Lower leg skin (tissue), 4 donors: ENCODE data around the gene FTO. TPM values are rescaled to one million over a fixed set of nuclear protein-coding genes. Genes with fewer than 3 reads are reported as not detected.

Experiments
- DNase-seq, 2 donors: peaks; one replicate each; pipeline ENCODE4 v3.0.0-alpha.2; 2019; ENCODE audit warnings: low spot score in 2 of 2
- H3K4me3 ChIP-seq: fragments of 200-600 bp; sonication (generic); 2 replicates; pipeline ENCODE4 v1.5.1; 2017; ENCODE audit warnings: mild to moderate bottlenecking, low read depth; ENCODE audit not compliant: poor library complexity, severe bottlenecking
- POLR2A ChIP-seq, 2 donors: fragments of 450-650 bp; IDR thresholded peaks; one replicate each; pipeline ENCODE4 v1.6.1; 2016 to 2017; ENCODE audit warnings: antibody characterized with exemption in 2 of 2, mild to moderate bottlenecking in 1 of 2, moderate library complexity in 1 of 2
- WGBS, 2 donors: methylation state at CpG; one replicate each; pipeline ENCODE4 v1.1.5; 2018; 5-methylcytosine and 5-hydroxymethylcytosine counted together
- intact Hi-C: fragments of 100-400 bp; cut with DNase I; formaldehyde crosslinking; loops from one replicate; pipeline ENCODE4 v1.15.0; 2023; ENCODE audit warnings: low total_unique reads
- total RNA-seq, 4 donors: library from RNA; depleted of rRNA; stranded (reverse); fragments of >200 nt; gene quantifications; one replicate each; pipeline ENCODE4 v1.1.0, GENCODE V29; 2016
- TF ChIP-seq, protein P1 (sequence below), 3 donors: fragments of 450-650 bp; IDR thresholded peaks; one replicate each; pipeline ENCODE4 v1.5.1; 2016; ENCODE audit warnings: antibody characterized with exemption in 3 of 3, mild to moderate bottlenecking in 3 of 3, moderate library complexity in 2 of 3

Gene FTO
- total RNA-seq, 4 donors from 2014 or later = 61.2 to 88.2 (median 64.1) TPM

DNA sequence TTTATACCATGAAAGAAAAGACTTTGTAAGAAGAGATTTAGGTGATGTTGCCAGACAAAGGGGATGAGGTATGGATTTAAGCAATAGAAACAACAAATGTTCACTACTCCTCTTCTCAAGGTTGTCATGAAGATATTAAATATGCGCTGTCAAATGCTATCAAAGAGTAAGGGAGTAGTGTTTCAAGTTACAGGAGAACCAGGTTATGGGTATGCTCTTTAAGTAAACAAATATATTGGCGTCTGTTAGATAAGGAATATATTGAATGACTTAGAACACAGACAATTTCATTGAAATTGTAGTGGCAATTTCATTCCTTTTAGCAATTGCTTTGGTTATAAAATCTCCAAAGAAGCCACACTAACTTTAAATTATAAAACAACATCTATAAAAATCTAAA lies 229.0 kb downstream of the FTO start:
- no peak for TF ChIP-seq POLR2A (IDR thresholded peaks at IDR 0.05)
- TF ChIP-seq, protein P1, sequence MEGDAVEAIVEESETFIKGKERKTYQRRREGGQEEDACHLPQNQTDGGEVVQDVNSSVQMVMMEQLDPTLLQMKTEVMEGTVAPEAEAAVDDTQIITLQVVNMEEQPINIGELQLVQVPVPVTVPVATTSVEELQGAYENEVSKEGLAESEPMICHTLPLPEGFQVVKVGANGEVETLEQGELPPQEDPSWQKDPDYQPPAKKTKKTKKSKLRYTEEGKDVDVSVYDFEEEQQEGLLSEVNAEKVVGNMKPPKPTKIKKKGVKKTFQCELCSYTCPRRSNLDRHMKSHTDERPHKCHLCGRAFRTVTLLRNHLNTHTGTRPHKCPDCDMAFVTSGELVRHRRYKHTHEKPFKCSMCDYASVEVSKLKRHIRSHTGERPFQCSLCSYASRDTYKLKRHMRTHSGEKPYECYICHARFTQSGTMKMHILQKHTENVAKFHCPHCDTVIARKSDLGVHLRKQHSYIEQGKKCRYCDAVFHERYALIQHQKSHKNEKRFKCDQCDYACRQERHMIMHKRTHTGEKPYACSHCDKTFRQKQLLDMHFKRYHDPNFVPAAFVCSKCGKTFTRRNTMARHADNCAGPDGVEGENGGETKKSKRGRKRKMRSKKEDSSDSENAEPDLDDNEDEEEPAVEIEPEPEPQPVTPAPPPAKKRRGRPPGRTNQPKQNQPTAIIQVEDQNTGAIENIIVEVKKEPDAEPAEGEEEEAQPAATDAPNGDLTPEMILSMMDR (IDR thresholded peaks at IDR 0.05) = no peak
- intact Hi-C loops = loop anchor here (2.0 kb wide), 1 partner anchor 56 kb away; no protein-coding TSS in a partner anchor
- WGBS, 2 donors = 95 to 100% methylated on average over 2 of the region's 2 CpGs
- DNase-seq = no peak
- no peak overlapping the region for H3K4me3 ChIP-seq

DNA sequence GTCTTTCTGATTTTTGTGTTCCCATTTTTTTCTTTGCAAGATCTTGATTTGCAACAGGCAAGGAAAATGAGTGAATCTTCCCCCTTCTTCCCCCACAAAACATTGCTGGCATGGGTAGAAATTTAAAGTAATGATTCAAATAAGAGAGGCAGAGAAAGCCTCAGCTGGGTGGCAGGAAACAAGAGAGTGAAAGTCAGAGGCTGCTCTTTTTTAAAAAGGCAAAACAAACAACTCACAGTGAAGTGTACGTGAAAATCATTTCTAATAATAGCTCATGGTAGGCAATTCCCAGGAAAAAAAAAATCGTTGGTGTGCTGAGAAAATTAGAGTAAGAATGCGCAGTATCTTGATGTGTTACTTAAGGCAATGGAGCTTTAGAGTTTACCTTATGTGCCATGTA lies 229.5 kb downstream of the FTO start:
- no peak for DNase-seq
- H3K4me3 ChIP-seq = no peak overlapping the region
- 69 to 72% methylated on average over 3 of the region's 3 CpGs for WGBS, 2 donors
- intact Hi-C loops = loop anchor here (2.0 kb wide), 1 partner anchor 55 kb away; no protein-coding TSS in a partner anchor
- TF ChIP-seq, protein P1 (IDR thresholded peaks at IDR 0.05) = no peak
- TF ChIP-seq POLR2A (IDR thresholded peaks at IDR 0.05) = no peak

DNA sequence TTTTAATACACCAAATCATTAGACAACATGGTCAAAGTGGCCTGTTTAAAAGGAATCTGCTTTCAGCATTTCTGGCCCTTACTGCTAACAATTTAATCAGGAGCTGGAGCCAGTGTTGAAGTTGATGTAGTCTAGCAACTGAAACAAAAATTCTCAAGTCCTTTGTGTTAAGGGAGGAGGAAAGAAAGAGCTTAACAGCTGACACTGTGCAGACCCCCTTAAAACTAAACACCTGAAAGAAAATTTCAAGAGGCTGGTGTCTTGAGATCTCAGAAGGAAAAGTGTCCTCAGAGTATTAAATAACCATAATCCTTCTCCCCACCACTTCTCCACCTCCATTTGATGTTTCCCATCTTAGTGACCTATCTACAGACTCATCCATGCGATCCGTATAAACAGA lies 232.1 kb downstream of the FTO start:
- WGBS, 2 donors = 89 to 96% methylated on average over 2 of the region's 2 CpGs
- no peak overlapping the region for H3K4me3 ChIP-seq
- TF ChIP-seq, protein P1 (IDR thresholded peaks at IDR 0.05) = no peak
- TF ChIP-seq POLR2A (IDR thresholded peaks at IDR 0.05) = no peak
- no peak for DNase-seq
- intact Hi-C loops = no loop called here

DNA sequence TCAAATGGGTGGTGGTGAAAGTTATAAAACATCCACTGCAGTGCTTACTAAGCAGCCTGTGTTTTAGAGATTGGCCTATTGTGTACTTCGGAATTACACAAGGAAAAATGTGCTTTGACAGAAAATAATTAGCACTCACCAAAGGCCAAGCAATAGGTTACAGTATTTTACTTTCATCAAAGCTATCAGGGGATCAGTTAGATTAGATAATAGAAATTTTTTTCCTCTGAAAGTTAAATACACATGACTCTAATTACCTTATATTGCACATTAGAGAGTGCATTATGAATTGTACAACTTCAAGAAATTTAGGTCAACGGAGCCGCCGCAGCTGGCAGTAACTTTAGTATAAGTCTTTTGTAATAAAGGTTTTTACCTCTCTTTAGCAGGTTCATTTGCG lies 232.6 kb downstream of the FTO start:
- intact Hi-C loops = no loop called here
- H3K4me3 ChIP-seq = no peak overlapping the region
- no peak for TF ChIP-seq POLR2A (IDR thresholded peaks at IDR 0.05)
- TF ChIP-seq, protein P1 (IDR thresholded peaks at IDR 0.05) = no peak
- WGBS, 2 donors = 93 to 96% methylated on average over 5 of the region's 5 CpGs
- DNase-seq = no peak

DNA sequence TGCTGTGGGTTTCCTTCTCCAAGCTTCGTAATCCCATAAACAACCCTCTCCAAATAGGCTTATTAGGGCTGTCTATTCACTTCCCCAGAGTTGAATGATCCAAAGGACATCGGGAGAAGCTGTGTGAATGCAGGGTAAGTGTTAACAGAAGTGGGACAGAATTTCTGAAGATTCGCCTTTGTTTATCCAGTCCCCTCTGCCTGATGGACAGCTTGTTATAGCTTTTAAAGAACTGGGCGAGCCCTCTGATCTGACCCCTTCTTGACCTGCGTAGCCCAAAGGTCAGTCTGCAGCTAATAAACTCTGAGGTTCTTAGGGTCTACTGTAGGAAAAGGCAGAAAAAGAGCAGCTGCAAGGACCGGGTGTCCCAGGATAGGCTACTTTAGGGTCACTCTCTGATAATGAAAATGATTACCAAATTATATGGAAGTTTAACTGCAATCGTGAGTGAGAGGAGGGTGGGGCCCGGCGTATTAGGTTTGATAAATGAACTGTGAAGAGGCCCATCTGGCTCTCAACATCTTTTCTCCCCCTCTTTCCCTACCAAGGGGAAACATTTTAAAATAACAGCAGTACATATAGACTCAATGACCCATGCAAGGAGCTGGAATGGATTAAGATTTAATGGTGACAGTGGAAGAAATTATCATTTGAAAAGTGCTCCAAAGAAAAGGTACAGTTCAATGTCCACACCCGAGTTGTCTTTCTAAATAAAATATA lies 233.4 kb downstream of the FTO start:
- intact Hi-C loops = no loop called here
- H3K4me3 ChIP-seq = no peak overlapping the region
- DNase-seq = no peak
- WGBS, 2 donors = 86% methylated on average over 10 of the region's 10 CpGs
- TF ChIP-seq POLR2A (IDR thresholded peaks at IDR 0.05) = no peak
- TF ChIP-seq, protein P1 (IDR thresholded peaks at IDR 0.05) = no peak

DNA sequence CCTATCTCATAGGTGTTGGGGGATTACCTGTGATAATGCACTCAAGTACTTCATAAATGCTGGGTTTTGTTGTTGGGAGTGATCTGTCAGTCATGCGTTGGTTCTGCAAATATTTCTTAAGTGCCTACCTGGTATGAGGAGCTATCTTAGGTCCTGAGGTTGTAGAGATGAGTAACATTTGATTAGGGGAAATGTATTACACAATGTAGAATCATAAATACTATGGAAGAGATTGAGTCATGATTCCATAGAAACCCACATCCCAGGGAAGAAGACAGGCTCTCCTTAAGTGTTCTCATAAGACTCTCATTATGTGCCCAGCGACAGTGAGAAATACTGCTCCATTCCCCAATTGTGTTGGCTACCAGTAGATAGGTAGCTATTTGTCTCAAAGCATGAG lies 240.1 kb downstream of the FTO start:
- no peak for DNase-seq
- 91 to 94% methylated on average over 2 of the region's 2 CpGs for WGBS, 2 donors
- intact Hi-C loops = no loop called here
- TF ChIP-seq POLR2A (IDR thresholded peaks at IDR 0.05) = no peak
- TF ChIP-seq, protein P1 (IDR thresholded peaks at IDR 0.05) = no peak
- H3K4me3 ChIP-seq = no peak overlapping the region
